Gastrocnemius medialis (tissue), 4 donors: ENCODE data around the gene C2CD4B. TPM values are rescaled to one million over a fixed set of nuclear protein-coding genes. Genes with fewer than 3 reads are reported as not detected.

ENCODE experiments used
- ATAC-seq, 2 donors: fragments of 150-250 bp; one replicate each; pipeline ENCODE4 v1.9.1; 2016
- DNase-seq, 2 donors: peaks; one replicate each; pipeline ENCODE4 v3.0.0-alpha.2; 2019
- H3K27ac ChIP-seq, 4 donors: fragments of 200-600 bp; sonication (generic); 1 replicate in 1 of 4; 2 replicates in 3 of 4; pipeline ENCODE4 v1.5.1; 2016 to 2018; ENCODE audit warnings: mild to moderate bottlenecking in 2 of 4, moderate library complexity in 1 of 4
- H3K27me3 ChIP-seq, 3 donors: fragments of 200-600 bp; sonication (generic) in 2 of 3; 1 replicate in 1 of 3; 2 replicates in 2 of 3; pipeline versions ENCODE4 v1.5.1 to v1.6.0; 2016 to 2019; ENCODE audit warnings: mild to moderate bottlenecking in 1 of 3, moderate library complexity in 1 of 3
- H3K36me3 ChIP-seq, 2 donors: fragments of 200-600 bp; sonication (generic) in 1 of 2; one replicate each; pipeline ENCODE4 v1.5.1; 2017 to 2018
- H3K4me1 ChIP-seq, 2 donors: fragments of 200-600 bp; sonication (generic) in 1 of 2; one replicate each; pipeline ENCODE4 v1.5.1; 2016 to 2017; ENCODE audit warnings: mild to moderate bottlenecking in 2 of 2
- H3K4me3 ChIP-seq, 4 donors: fragments of 200-600 bp; sonication (generic) in 3 of 4; 1 replicate in 1 of 4; 2 replicates in 3 of 4; pipeline ENCODE4 v1.5.1; 2016 to 2019; ENCODE audit warnings: mild to moderate bottlenecking in 2 of 4
- H3K9me3 ChIP-seq, 3 donors: fragments of 200-600 bp; sonication (generic) in 2 of 3; 1 replicate in 1 of 3; 2 replicates in 2 of 3; pipeline ENCODE4 v1.5.1; 2016 to 2019
- POLR2A ChIP-seq, 2 donors: fragments of 450-650 bp; IDR thresholded peaks; one replicate each; pipeline ENCODE4 v1.6.1; 2017; ENCODE audit warnings: antibody characterized with exemption in 2 of 2, mild to moderate bottlenecking in 2 of 2, moderate library complexity in 2 of 2
- in situ Hi-C, 4 donors: fragments of 200-750 bp; cut with MboI; loops; one replicate each; pipeline versions ENCODE4 v1.15.0 to v1.8.0; 2017; ENCODE audit warnings: low sequenced_read_pairs in 4 of 4
- intact Hi-C: fragments of 100-400 bp; cut with DNase I; formaldehyde crosslinking; loops from one replicate; pipeline ENCODE4 v1.15.1; 2023; ENCODE audit warnings: low total_unique reads
- total RNA-seq, 4 donors: library from RNA; depleted of rRNA; stranded (reverse); fragments of >200 nt; gene quantifications; one replicate each; pipeline versions ENCODE4 v1.1.0 to v1.2.3, GENCODE V29; 2016
- TF ChIP-seq, protein P1 (sequence below), 5 experiments: fragments of 450-650 bp in 3 of 5; fragments of 200-600 bp in 2 of 5; sonication (generic) in 2 of 5; IDR thresholded peaks in 4 of 5; conservative IDR thresholded peaks in 1 of 5; 1 replicate in 4 of 5; 2 replicates in 1 of 5; pipeline ENCODE4 v1.5.1; 2016 to 2019; ENCODE audit warnings: antibody characterized with exemption in 5 of 5, mild to moderate bottlenecking in 3 of 5, moderate library complexity in 3 of 5

The C2CD4B gene
- total RNA-seq, 4 donors from 2014 or later: 1.5 to 3.2 (median 2.2) TPM

DNA sequence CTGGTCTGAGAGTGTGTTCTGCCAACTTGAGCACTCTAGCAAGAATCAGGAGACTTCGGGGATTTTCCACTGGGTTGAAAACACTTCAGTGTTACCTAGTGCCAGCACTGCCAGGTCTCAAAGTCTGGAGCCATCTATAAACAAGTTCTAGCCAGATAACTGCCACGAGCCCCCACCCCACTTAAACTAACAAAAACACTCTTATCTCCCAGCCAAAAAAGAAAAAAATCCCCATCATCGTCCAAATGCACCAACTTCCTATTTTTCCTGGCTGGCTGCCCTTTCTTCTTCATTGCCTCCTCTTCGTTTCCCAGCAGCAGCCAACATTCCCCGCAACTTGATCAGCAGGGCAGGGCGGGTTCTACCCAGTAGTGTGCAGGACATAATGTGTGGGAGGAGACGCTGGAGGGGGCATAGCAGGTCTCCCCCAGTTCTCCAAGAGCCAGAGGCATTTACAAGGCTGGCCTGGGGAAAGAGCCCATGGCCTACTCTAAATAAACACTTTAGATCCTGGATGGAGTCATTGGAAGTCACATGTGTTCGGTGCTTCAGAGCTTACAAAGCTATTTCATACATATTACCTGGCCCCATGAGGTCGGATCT is 29.5 kb downstream of the C2CD4B start:
- Histone ChIP-seq H3K36me3 (no peaks in the 10 kb centered on the region), H3K4me3 (no peak overlapping the region), H3K27me3 (no peaks in the 10 kb centered on the region), H3K27ac (no peak overlapping the region), H3K4me1 (no peaks in the 10 kb centered on the region), H3K9me3 (no peaks in the 10 kb centered on the region)
- in situ Hi-C loops (no loop called here), intact Hi-C loops (no loop called here)
- ATAC-seq (no peak), DNase-seq (no peak)
- no peak for TF ChIP-seq POLR2A (IDR thresholded peaks at IDR 0.05)
- TF ChIP-seq, protein P1, sequence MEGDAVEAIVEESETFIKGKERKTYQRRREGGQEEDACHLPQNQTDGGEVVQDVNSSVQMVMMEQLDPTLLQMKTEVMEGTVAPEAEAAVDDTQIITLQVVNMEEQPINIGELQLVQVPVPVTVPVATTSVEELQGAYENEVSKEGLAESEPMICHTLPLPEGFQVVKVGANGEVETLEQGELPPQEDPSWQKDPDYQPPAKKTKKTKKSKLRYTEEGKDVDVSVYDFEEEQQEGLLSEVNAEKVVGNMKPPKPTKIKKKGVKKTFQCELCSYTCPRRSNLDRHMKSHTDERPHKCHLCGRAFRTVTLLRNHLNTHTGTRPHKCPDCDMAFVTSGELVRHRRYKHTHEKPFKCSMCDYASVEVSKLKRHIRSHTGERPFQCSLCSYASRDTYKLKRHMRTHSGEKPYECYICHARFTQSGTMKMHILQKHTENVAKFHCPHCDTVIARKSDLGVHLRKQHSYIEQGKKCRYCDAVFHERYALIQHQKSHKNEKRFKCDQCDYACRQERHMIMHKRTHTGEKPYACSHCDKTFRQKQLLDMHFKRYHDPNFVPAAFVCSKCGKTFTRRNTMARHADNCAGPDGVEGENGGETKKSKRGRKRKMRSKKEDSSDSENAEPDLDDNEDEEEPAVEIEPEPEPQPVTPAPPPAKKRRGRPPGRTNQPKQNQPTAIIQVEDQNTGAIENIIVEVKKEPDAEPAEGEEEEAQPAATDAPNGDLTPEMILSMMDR (IDR thresholded peaks at IDR 0.05 in 4 of 5, conservative IDR thresholded peaks at IDR 0.05 in 1 of 5): no peak

DNA sequence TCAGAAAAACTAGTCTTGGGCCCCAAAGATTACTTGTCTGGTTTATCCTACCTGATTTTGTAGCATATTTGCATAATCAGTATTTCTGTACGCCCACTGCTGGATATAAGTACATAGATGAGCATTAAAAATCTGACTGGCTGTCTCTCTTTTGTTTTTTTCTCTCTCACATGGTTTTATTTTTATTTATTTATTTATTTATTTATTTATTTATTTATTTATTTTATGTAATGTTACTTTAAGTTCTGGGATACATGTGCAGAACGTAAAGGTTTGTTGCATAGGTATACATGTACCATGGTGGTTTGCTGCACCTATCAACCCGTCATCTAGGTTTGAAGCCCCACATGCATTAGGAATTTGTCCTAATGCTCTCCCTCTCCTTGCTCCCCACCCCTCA is 31.9 kb downstream of the C2CD4B start:
- H3K36me3 ChIP-seq: no peaks in the 10 kb centered on the region
- no peak overlapping the region for H3K27ac ChIP-seq
- no peaks in the 10 kb centered on the region for H3K27me3 ChIP-seq
- intact Hi-C loops (no loop called here), in situ Hi-C loops (no loop called here)
- H3K4me3 ChIP-seq: no peak overlapping the region
- H3K4me1 ChIP-seq: no peaks in the 10 kb centered on the region
- H3K9me3 ChIP-seq: no peaks in the 10 kb centered on the region
- TF ChIP-seq, protein P1 (IDR thresholded peaks at IDR 0.05 in 4 of 5, conservative IDR thresholded peaks at IDR 0.05 in 1 of 5): no peak
- TF ChIP-seq POLR2A (IDR thresholded peaks at IDR 0.05): no peak
- DNase-seq (no peak), ATAC-seq (no peak)

DNA sequence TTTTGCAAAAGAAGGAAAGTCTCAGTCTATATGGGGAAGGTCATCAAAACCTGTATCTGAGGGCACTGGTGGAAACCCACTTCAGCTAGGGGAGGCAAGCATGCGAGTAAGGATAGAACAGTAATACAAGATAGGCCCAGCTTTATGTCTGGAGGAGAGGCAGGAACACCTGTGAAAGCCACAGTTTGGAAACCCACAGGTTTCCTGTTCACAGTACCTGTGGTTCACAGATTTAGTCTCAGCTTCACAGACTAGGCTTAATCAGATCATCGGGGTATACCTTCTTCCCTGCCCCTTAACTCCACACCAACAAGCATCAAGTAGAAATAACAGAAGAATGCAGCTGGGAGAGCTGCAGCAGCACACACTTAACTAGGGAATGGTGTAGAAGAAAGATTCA is 36.2 kb downstream of the C2CD4B start:
- DNase-seq (no peak), ATAC-seq (no peak)
- H3K4me1 ChIP-seq: no peaks in the 10 kb centered on the region
- TF ChIP-seq, protein P1 (IDR thresholded peaks at IDR 0.05 in 4 of 5, conservative IDR thresholded peaks at IDR 0.05 in 1 of 5): no peak
- no peak for TF ChIP-seq POLR2A (IDR thresholded peaks at IDR 0.05)
- H3K4me3 ChIP-seq: no peak overlapping the region
- H3K9me3 ChIP-seq: no peaks in the 10 kb centered on the region
- intact Hi-C loops (no loop called here), in situ Hi-C loops (no loop called here)
- no peaks in the 10 kb centered on the region for H3K27me3 ChIP-seq
- no peak overlapping the region for H3K27ac ChIP-seq
- H3K36me3 ChIP-seq: no peaks in the 10 kb centered on the region

DNA sequence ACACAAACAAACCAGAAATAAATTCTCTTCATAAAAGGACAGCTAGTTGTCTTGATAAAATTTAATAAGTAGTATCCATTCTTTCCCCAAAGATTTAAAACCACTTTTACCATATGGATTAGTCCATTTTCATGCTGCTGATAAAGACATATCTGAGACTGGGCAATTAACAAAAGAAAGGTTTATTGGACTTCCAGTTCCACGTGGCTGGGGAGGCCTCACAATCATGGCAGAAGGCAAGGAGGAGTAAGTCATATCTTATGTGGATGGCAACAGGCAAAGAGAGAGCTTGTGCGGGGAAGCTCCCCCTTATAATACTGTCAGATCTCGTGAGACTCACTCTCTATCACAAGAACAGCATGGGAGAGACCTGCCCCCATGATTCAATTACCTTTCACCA is 38.7 kb downstream of the C2CD4B start:
- no peaks in the 10 kb centered on the region for H3K9me3 ChIP-seq
- in situ Hi-C loops: no loop called here
- no peak for DNase-seq
- no peaks in the 10 kb centered on the region for H3K27me3 ChIP-seq
- no peak overlapping the region for H3K27ac ChIP-seq
- H3K4me1 ChIP-seq: no peaks in the 10 kb centered on the region
- no peak for TF ChIP-seq POLR2A (IDR thresholded peaks at IDR 0.05)
- TF ChIP-seq, protein P1 (IDR thresholded peaks at IDR 0.05 in 4 of 5, conservative IDR thresholded peaks at IDR 0.05 in 1 of 5): no peak
- H3K4me3 ChIP-seq: no peak overlapping the region
- intact Hi-C loops: no loop called here
- no peak for ATAC-seq
- no peaks in the 10 kb centered on the region for H3K36me3 ChIP-seq

DNA sequence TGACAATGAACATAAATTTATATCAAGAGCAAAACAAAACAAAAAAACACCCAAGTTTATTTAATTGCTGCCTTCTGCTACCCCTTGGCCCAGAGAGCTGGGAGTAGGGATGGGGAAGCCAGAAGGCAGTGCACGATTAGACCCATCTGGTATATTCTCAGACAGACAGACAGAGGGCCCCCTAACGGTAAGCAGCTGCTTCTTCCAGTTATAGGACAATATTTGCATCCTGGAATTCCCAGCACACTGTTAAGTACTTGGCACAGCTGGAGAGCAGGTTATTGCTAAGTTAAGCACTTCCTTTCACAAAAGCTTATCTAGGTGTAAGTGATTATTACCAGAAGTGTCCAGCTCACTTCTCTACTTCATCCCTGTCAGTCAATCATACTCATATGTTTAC is 39.3 kb downstream of the C2CD4B start:
- in situ Hi-C loops: no loop called here
- no peaks in the 10 kb centered on the region for H3K27me3 ChIP-seq
- ATAC-seq (no peak), DNase-seq (no peak)
- no peaks in the 10 kb centered on the region for H3K4me1 ChIP-seq
- no peak overlapping the region for H3K4me3 ChIP-seq
- no peaks in the 10 kb centered on the region for H3K9me3 ChIP-seq
- no peak overlapping the region for H3K27ac ChIP-seq
- intact Hi-C loops: no loop called here
- H3K36me3 ChIP-seq: no peaks in the 10 kb centered on the region
- TF ChIP-seq POLR2A (IDR thresholded peaks at IDR 0.05): no peak
- TF ChIP-seq, protein P1 (IDR thresholded peaks at IDR 0.05 in 4 of 5, conservative IDR thresholded peaks at IDR 0.05 in 1 of 5): peak in 3 of 5 experiments; percentile 35 to 36 (median 35)
